Putamen (tissue), 1 donor: ENCODE results near the gene ARHGAP26.
"Not testable (repeated sequence)": the region's sequence is repeated elsewhere in the genome, so short reads cannot be mapped to it uniquely, and the experiment has no call there.

Source experiments
- DNase-seq: peaks from one replicate; pipeline ENCODE4 v3.0.0-alpha.2; 2016; ENCODE audit warnings: low spot score

Gene ARHGAP26

DNA sequence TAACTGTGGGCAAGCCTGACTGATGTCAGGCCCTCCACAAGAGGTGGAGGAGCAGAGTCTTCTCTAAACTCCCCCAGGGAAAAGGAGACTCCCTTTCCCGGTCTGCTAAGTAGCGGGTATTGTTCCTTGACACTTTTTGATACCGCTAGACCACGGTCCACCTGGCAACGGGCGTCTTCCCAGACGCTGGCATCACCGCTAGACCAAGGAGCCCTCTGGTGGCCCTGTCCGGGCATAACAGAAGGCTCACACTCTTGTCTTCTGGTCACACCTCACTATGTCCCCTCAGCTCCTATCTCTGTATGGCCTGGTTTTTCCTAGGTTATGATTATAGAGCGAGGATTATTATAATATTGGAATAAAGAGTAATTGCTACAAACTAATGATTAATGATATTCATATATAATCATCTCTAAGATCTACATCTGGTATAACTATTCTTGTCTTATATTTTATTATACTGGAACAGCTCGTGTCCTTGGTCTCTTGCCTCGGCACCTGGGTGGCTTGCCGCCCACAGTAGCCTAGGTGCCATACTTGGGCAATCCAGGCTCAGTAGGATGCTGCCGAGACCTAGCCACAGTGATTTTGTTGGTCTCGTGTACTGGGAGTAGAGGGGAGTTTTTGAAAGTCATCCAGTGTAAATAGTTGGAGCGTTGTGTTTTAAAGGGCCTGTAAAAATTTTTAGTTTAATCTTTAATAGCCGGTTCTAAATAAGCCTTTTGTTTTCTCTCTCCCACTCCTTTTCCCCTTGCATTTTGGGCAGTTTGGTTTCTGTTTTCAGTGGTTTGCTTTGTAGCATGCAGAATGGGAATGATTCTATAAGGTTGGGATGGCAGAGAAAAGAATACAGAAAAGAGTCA, 195.3 kb downstream of the ARHGAP26 start:
- not testable (repeated sequence) for DNase-seq

GRCh38 chr5:142966121-142966420, 195.9 kb downstream of the ARHGAP26 start:
- no peak for DNase-seq

DNA sequence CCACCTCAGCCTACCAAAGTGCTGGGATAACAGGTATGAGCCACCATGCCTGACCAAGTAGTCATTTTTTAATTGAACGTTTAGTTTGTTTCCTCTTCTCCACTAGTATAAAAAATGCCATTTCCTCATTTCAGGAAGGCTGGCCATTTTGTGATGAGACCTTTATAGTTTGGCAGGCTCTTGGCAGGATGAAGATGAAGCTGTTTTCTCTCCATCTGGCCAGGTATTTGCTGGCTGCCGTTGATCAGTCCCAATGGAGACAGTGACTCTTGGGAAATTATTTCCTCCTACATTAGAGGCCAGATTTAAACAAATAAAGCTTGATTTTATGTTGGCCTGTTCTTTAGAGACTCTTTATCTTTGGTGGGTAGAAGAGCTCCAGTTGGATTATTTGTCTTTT, 199.0 kb downstream of the ARHGAP26 start:
- DNase-seq = no peak

DNA sequence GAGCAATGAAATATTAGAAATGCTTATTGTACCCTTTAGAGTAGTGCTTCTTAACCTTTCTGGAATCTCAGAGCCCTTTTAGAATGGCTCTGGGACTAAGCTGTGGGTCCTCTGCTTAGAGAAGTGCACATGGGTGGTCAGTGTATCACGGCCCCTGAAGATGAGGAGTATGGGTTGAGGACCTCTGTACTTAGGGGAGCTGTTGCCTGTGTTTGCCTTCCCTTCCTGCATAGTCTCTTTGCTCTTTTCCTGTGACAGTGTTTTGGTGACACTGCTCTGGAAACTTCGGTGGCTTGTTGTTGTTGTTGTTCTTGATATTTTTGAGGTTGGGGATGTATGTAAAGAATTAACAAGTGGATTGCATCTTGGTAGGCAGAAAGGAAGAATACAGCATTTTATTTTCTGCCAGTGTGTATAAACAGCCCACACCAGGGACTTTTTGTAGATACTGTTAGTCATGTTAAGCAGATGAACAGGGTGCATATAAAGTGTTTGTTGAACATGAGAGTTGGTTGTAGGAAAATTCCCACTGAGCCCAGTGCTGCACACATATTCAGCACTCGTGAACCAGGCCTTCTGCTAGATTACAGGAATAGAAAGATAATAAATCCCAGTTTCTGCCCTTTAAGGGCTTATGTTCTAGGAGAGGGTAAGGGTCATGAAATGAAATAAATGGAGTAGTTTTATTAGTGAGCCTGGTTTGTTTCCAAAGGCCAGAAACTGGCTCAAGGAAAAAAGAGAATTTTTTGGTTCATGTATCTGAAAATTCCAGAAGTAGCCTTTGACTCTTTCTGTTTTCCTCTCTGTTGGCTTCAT, 199.7 kb downstream of the ARHGAP26 start:
- no peak for DNase-seq

DNA sequence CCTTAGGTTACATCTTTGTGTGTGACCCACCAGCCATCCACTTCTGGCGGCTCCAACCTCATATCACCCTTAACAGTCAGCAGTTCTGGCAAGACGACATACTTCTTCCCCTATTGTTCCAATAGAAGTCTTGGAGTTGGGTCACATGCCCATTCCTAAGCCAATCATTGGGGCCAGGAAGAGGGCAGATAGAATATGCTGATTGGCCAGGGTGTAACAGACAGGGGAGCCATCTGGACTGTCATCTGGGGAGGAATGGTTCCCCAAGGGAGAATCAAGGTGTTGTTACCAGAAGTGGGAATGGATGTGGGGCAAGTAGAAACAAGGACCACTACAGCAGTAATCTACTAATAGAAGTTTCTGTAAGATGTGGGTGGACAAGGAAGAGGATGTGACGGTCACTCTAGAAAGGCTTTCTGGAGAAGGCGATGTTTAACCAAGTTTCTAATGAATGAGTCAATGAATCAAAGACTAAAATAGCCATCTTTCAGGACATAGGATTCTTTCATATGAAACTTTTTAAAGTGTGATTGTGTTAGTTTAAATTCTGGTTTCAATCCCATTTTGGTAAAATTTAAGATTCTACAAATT, 200.4 kb downstream of the ARHGAP26 start:
- DNase-seq = no peak

GRCh38 chr5:142971303-142972013, 201.3 kb downstream of the ARHGAP26 start:
- no peak for DNase-seq

DNA sequence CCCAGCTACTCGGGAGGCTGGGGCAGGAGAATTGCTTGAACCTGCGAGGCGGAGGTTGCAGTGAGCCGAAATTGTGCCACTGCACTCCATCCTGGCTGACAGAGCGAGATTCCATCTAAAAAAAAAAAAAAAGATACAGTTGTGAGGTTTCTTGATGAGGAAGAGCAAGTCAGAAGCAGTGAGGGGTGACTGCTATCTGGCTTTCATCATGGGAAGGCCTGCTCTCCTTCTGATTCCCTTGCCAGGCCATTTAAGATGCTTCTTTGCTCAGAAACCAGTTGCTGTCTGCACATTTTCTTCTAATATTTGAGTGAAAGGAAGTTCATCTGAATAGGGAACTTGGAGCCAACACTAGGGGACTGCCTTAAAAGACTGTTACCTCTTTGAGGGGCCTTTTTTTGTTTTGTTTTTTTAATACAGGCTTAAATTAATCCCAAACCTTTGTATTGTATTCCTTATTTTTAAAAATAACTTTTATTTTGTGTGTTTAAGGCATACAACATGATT, 201.9 kb downstream of the ARHGAP26 start:
- DNase-seq = no peak

GRCh38 chr5:142973932-142974331, 203.8 kb downstream of the ARHGAP26 start:
- no peak for DNase-seq

- no peak for DNase-seq
Observed at GRCh38 chr5:142974409-142974808, 204.2 kb downstream of the ARHGAP26 start.

- no peak for DNase-seq
Observed at GRCh38 chr5:142976861-142977260, 206.7 kb downstream of the ARHGAP26 start.

- no peak for DNase-seq
Observed at GRCh38 chr5:142977363-142978051, 207.3 kb downstream of the ARHGAP26 start.

GRCh38 chr5:142978252-142978651, 208.1 kb downstream of the ARHGAP26 start:
- no peak for DNase-seq

GRCh38 chr5:142978726-142979125, 208.5 kb downstream of the ARHGAP26 start:
- DNase-seq = no peak

DNA sequence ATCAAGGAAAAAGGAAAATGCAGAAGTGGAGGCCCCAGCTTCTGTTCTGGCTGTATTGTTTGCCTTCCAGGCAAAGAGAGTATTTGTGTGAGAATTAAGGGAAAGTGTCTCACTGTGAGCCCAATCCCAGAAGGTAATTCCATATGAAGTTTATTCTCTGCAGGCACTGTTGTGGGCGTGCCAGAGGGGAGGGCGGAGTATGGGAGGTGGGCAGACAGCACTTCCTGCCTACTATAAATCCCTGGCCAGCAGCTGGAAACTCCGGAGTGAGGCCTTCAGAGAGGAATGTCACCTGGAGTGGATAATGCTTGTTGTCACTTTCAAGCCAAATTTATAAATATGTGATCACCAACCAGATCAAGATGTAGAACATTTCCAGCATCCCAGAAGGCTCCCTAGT, 209.5 kb downstream of the ARHGAP26 start:
- no peak for DNase-seq

GRCh38 chr5:142981475-142981874, 211.3 kb downstream of the ARHGAP26 start:
- no peak for DNase-seq

- DNase-seq = peak; percentile 67
Observed at GRCh38 chr5:142981886-142982820, 212.0 kb downstream of the ARHGAP26 start.

DNA sequence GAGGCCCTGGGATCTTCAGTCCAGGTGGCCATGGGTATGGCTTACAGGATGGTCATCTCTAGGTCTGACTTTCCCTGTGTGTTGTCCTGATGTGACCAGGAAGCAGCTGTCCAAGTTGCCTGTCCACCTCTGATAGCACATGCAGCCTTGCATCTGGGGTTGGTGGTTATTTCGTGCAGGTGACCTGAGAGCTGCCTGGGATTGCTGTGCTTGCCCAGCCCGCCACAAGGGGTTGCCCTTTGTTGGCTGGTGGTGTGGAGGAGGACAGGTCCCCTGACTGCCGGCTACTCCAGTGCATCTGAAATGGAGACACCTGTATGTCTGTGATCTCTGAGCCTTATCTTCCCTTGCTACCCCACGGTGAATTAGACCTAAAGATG, 212.6 kb downstream of the ARHGAP26 start:
- DNase-seq = no peak

DNA sequence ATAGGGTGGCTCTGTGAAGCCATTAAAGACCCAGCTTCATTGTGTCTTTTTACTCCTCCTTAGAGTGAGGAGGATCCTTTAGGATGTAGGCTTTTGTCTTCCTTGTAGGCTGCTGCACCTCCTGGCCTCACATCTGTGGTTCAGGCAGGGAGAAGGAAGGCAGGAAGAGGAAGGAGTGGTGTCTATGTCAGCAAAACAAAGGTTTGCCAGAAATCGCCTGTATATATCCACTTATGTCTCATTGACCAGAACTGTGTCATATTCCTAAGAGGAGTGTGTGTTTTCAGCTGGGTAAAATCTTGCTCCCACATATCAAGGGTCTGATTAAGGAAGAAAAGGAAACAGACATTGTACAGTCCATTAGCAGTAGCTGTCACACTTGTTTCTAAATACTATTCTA, 213.8 kb downstream of the ARHGAP26 start:
- no peak for DNase-seq

- no peak for DNase-seq
Observed at GRCh38 chr5:142984525-142984924, 214.3 kb downstream of the ARHGAP26 start.

GRCh38 chr5:142989270-142989669, 219.1 kb downstream of the ARHGAP26 start:
- not testable (repeated sequence) for DNase-seq
